ENCODE data around the gene ZDHHC6. TPM values are rescaled to one million over a fixed set of nuclear protein-coding genes. Genes with fewer than 3 reads are reported as not detected.

The ZDHHC6 gene, protein sequence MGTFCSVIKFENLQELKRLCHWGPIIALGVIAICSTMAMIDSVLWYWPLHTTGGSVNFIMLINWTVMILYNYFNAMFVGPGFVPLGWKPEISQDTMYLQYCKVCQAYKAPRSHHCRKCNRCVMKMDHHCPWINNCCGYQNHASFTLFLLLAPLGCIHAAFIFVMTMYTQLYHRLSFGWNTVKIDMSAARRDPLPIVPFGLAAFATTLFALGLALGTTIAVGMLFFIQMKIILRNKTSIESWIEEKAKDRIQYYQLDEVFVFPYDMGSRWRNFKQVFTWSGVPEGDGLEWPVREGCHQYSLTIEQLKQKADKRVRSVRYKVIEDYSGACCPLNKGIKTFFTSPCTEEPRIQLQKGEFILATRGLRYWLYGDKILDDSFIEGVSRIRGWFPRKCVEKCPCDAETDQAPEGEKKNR
- 28.5 TPM for total RNA-seq

DNA sequence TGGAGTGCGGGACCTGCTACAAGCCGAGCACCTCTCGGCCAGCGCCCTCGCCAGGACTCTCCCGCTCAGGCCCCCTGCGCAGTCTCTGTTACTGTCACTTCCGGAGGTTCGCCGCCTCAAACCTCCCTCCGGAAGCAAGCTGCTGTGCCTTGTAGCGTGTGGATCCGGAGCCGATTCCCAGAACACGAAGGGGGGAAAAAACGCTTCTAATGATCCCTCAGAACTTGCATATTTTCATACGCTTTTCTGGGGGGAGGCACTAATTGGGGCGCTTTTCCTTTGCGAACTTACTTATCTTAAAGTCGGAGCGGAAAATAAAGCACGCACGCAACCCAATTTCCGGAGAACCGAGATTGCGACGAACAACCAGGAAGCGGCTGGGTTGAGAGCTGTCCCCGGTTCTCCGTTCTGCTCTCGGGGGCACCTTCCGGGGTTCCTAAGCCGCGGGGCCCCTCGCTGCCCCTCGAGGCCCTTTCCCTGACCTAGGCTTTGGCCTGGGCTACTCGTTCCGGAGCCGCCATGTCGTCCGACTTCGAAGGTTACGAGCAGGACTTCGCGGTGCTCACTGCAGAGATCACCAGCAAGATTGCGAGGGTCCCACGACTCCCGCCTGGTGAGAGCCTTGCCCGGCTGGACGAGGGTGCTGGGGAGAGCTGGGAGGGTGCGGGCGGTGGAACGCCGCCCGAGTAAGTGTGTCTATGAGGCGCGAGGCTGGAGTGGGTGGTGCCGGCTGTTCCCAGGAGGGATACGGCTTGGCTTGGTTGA is at the start of gene ZDHHC6, which contains the start of gene VTI1A:
ZDHHC6 (minus strand) TSS at position 60 of the 765 bp plus-strand sequence. CDS start 1,478 bp downstream, outside the sequence.
VTI1A (plus strand) TSS at position 361 of the 765 bp plus-strand sequence; CDS start at position 520, 159 bp downstream.

Other genes with a start within 250 kb of the ZDHHC6 start
- not detected for gene TECTB, start 163.5 kb downstream of the ZDHHC6 start, total RNA-seq
- 1.3 TPM for gene ACSL5, start 72.8 kb downstream of the ZDHHC6 start, total RNA-seq
- gene VTI1A, start 301 bp upstream of the ZDHHC6 start, total RNA-seq, result 105 TPM